ENCODE measurements around the gene PDZD8.

The PDZD8 gene

GRCh38 chr10:117391436-117392205 is 16.4 kb upstream of the PDZD8 start:
- DNase-seq: no peak

- DNase-seq: no peak
These were observed 15.2 kb upstream of the PDZD8 start for GRCh38 chr10:117390420-117390819.

- DNase-seq: no peak
These were observed 11.6 kb upstream of the PDZD8 start for GRCh38 chr10:117386805-117387204.

GRCh38 chr10:117382861-117383260 is 7.6 kb upstream of the PDZD8 start:
- no peak for DNase-seq

- DNase-seq: no peak
These were observed 507 bp downstream of the PDZD8 start for GRCh38 chr10:117374506-117375359.

GRCh38 chr10:117373823-117374505 is 1.3 kb downstream of the PDZD8 start:
- DNase-seq: no peak

GRCh38 chr10:117370205-117370604 is 5.0 kb downstream of the PDZD8 start:
- no peak for DNase-seq

- DNase-seq: no peak
These were observed 7.5 kb downstream of the PDZD8 start for GRCh38 chr10:117367718-117368117.

- no peak for DNase-seq
These were observed 8.5 kb downstream of the PDZD8 start for GRCh38 chr10:117366741-117367140.

- no peak for DNase-seq
These were observed 9.6 kb downstream of the PDZD8 start for GRCh38 chr10:117365612-117366011.

- no peak for DNase-seq
These were observed 10.9 kb downstream of the PDZD8 start for GRCh38 chr10:117364110-117364960.

GRCh38 chr10:117363028-117363427 is 12.2 kb downstream of the PDZD8 start:
- DNase-seq: no peak

GRCh38 chr10:117362313-117362712 is 12.9 kb downstream of the PDZD8 start:
- no peak for DNase-seq

GRCh38 chr10:117360994-117361667 is 14.1 kb downstream of the PDZD8 start:
- DNase-seq: no peak

- DNase-seq: no peak
These were observed 15.2 kb downstream of the PDZD8 start for GRCh38 chr10:117360016-117360415.

- DNase-seq: no peak
These were observed 20.2 kb downstream of the PDZD8 start for GRCh38 chr10:117355072-117355471.

GRCh38 chr10:117353684-117354083 is 21.6 kb downstream of the PDZD8 start:
- no peak for DNase-seq

GRCh38 chr10:117352724-117353123 is 22.5 kb downstream of the PDZD8 start:
- DNase-seq: no peak

GRCh38 chr10:117351996-117352395 is 23.2 kb downstream of the PDZD8 start:
- DNase-seq: no peak

GRCh38 chr10:117351558-117351957 is 23.7 kb downstream of the PDZD8 start:
- DNase-seq: no peak

GRCh38 chr10:117350909-117351308 is 24.3 kb downstream of the PDZD8 start:
- no peak for DNase-seq

GRCh38 chr10:117348236-117348635 is 27.0 kb downstream of the PDZD8 start:
- DNase-seq: no peak
